NCI-H2107 (cell line): Measurements from ENCODE around the gene CDK3.
"Not testable (repeated sequence)": the region's sequence is repeated elsewhere in the genome, so short reads cannot be mapped to it uniquely, and the experiment has no call there.

Experiments
- DNase-seq: peaks from one replicate; lab custom pipeline; 2025; lab: John Stamatoyannopoulos, UW

The CDK3 gene

GRCh38 chr17:76039121-76039520, 38.5 kb downstream of the CDK3 start:
- DNase-seq: no peak

DNA sequence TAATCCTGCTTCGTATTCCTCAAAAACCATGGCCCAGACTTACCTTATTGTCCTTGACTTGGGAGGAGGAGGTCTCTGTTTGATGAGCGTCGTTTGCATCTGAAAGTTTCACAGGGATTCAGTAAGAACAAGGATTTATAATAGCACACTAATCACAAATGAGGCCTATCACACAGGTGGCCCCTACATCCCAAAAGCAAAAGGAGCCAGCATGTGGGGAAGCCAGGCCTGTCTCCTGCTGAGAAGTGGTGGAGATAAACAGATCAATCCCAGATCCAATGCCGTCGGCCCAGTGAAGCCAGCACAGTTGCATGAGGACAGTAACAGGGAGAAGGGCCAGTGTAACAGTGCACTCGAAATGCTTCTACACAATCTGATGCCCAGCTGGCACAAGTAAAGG, 39.7 kb downstream of the CDK3 start:
- no peak for DNase-seq

DNA sequence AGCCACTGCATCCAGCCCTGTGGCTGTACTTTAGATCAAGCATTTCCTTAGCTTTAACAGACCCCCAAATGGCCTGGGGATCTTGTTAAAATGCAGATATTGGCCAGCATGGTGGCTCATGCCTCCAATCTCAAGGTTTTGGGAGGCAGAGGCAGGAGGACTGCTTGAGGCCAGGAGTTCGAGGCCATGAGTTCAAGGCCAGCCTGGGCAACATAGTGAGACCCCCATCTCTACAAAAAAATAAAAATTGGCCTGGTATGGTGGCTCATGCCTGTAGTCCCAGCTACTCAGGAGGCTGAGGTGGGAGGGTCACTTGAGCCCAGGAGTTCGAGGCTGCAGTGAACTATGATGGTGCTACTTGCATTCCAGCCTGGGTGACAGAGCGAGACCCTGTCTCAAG, 42.2 kb downstream of the CDK3 start:
- not testable (repeated sequence) for DNase-seq

DNA sequence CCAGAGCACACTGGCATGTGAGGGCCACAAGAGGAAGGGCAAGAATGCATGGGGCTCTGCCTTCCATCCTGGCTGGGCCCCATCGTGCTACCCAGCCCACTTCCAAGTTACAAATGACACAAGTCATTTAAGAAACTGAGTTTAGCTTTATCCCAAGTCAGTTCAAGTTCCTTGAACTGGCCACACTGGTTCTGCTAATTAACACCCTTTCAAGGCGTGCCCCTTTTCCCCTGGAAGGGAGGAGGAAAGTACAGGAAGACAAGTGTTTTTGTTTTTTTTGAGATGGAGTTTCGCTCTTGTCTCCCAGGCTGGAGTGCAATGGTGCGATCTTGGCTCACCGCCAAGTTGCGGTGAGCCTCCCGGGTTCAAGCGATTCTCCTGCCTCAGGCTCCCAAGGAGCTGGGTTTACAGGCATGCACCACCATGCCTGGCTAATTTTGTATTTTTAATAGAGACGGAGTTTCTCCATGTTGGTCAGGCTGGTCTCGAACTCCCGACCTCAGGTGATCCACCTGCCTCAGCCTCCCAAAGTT, 43.9 kb downstream of the CDK3 start:
- not testable (repeated sequence) for DNase-seq

GRCh38 chr17:76046064-76046463, 45.4 kb downstream of the CDK3 start:
- no peak for DNase-seq

DNA sequence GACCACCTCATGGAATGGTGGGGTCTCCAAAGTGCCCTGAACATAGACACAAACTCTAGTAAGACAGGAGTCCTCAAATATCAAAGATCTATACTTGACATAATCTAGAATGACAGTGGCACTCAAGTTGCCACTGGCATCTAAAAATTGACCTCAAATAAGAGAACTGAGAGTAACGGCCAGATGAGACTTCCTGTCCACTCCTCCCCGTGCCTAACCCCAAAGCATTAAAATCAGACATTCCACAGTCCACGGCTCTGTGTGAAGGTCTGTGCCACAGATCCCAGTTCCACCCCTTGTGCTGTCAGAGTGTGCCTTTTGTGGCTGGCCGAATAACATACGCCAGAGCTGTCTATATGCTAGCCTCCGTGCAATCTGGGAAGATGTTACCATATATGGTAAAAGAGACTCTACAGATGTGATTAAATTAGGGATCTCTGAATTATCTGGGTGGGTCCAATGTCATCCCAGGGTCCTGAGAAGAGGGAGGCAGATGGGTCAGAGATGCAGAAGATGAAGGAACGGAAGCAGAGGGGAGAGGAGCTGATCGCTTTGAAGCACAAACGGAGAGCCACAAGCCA, 47.5 kb downstream of the CDK3 start:
- no peak for DNase-seq

DNA sequence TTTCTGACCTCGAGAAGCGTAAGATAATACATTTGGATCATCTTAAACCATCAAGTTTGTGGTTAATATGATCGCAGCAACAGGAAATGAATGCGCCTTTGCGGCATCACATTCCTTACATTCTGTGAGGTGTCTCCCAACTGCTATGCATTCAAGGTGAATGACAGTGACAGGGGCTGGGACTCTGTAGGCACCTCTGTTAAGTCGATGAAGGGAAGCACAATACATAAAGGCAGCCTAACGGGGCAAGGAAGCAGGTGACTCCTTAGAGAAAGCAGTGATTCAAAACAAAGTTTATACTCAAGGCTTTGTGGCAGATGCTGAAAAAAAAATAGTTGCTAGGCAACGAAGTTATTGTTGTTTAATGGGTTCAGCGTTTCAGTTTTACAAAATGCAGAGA, 48.1 kb downstream of the CDK3 start:
- DNase-seq: no peak

- DNase-seq: no peak
Measured at GRCh38 chr17:76049239-76049638, 48.6 kb downstream of the CDK3 start.

- DNase-seq: peak; percentile 48
Measured at GRCh38 chr17:76049836-76050537, 49.3 kb downstream of the CDK3 start.

DNA sequence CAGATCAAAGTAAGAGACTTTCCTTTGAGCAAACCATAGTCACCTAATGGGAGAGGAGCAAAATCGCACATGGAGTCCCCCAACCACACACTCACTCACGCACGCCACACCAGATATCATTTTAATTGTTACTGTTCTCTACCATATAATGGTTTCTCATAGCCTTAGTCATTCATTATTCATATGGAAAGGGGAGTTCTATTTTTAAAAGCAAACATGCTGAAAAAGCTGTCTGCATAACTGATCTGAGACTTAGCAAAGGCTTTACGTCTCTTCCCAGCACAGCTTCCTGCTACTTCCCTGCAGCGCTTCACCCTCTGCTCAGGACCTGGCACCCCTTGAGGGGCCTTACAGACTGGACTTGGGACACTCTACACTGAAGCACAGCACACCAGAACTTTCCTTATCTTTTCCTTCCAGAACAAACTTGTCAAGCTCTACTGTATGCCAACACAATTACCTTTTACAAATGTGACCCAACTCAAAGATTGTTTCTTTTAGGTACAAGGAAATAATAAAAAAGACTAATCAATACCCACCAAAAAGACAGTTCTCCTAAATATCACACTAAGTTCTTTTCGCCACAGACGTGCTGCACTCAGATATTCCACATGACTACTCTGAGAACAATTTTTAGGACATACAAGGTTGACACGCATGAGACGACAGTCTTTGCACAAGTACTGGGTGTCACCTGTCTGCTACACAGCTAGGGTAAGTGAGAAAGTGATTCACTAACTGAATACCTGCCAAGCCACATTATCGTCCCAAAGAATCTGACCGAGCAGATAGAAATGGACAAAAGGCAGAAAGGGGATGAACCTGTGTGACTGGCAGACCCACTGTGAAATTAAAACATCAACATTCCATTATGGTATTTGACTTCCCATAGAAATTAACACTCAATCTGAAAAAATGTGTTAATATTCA, 50.1 kb downstream of the CDK3 start:
- no peak for DNase-seq

DNA sequence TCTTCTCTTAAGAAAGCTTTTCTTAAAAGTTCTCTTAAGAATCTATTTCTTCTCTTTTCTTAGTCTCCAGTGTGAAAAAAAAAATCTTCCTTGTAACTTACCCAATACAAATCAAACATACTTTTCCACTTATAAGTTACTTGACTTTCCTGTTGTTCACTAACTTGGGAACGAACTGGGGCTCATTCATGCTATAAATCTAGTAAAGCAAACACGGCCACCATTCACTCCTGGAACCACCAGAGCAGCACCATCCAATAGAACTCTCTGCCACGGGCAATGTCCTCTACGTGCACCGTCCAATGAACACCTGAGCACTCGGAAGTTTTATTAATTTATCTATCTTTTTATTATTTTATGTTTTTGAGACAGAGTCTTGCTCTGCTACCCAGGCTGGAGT, 50.9 kb downstream of the CDK3 start:
- DNase-seq: no peak

DNA sequence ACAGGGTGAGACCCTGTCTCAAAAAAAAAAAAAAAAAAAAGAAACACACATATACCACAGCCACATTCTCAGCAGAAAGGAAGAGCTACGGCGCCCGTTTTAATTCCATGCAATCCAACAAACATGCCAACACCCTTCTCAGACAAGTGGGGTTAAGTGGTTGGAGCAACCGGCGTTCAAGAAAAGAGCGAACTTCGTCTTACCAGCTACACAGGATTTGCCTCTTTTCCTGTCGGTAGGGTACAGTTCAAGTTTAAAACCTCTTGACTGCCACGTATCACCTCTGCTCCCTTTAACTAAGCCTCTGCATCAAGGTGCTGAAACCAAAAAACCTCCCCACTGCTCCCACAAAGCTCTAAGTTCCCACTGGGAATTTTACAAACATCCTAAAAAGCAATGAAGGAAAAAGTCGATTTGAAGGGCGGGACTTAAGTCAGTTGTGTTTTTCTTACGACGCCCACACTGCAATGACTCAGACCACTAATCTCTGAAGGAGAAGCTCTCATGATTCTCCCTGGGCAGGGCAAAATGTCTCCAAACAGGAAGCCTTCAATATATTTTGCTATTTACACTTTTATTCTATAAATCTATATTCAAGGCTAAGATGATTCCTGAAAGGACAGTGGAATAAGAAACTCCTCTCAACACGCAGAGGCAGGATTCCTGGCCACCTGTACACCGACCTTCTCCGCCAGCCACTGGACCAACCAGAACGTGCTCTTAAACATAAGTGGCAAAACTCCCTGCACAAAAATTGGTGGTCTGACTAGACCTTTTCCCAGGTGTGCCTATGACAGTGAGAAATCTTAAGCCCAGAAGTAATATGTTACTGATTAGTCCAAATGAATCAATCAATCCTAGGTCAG, 52.8 kb downstream of the CDK3 start:
- DNase-seq: no peak

DNA sequence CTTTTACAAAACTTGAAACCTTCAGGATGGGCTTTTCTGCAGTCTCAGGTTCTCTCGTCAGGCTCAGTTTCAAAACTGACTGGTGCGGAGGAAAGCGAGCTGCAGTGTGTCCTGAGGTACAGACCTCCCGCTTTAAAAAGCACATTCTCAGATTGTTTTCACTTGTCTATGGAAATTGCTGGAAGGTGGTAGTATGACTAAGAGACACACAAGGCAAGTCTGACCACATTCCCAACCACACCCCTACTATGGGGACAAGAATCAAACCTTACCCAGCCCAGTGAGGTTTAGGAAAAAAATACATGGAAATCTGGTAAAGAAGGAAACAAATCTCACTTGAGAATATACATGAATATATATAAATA, 53.4 kb downstream of the CDK3 start:
- no peak for DNase-seq
